ENCODE data around the gene PEA15.

GRCh38 chr1:160206421-160207117, 1.4 kb downstream of the PEA15 start:
- no peak for TF ChIP-seq CTCF (IDR thresholded peaks at IDR 0.05; ENCODE audit: low read depth, low read length, missing input control)
- TF ChIP-seq SP1 (IDR thresholded peaks at IDR 0.05), result no peak
- no peak for TF ChIP-seq ATF3 (IDR thresholded peaks at IDR 0.05)
- TF ChIP-seq REST (IDR thresholded peaks at IDR 0.05), result no peak
- TF ChIP-seq MAX (IDR thresholded peaks at IDR 0.05), result no peak
- no peak for TF ChIP-seq YY1 (IDR thresholded peaks at IDR 0.05)
- TF ChIP-seq JUND (IDR thresholded peaks at IDR 0.05), result no peak
- TF ChIP-seq EGR1 (IDR thresholded peaks at IDR 0.05; ENCODE audit: low read depth in 2 of 2), result no peak
- no peak for TF ChIP-seq ZBTB33 (IDR thresholded peaks at IDR 0.05)
- TF ChIP-seq RAD21 (IDR thresholded peaks at IDR 0.05), result no peak
- TF ChIP-seq TAF1 (conservative IDR thresholded peaks at IDR 0.05), result no peak
- TF ChIP-seq GABPA (IDR thresholded peaks at IDR 0.05 in 1 of 2, conservative IDR thresholded peaks at IDR 0.05 in 1 of 2), result no peak
